Karpas-422 (cell line): ENCODE results near the gene CST8. TPM values are rescaled to one million over a fixed set of nuclear protein-coding genes. Genes with fewer than 3 reads are reported as not detected.

Experiments used
- DNase-seq: peaks from one replicate; pipeline ENCODE4 v3.0.0-alpha.2; 2015
- H2AFZ ChIP-seq: fragments of 200-600 bp; sonication (generic); 2 replicates; pipeline ENCODE4 v1.6.1; 2014; ENCODE audit warnings: antibody characterized with exemption, low read length, mixed read lengths
- H3K27ac ChIP-seq: fragments of 200-600 bp; sonication (generic); 2 replicates; pipeline ENCODE4 v1.5.1; 2014; ENCODE audit warnings: mild to moderate bottlenecking, low read length, moderate library complexity
- H3K27me3 ChIP-seq: fragments of 200-600 bp; sonication (generic); 2 replicates; pipeline ENCODE4 v1.6.1; 2014; ENCODE audit warnings: low read length, mixed read lengths
- H3K36me3 ChIP-seq: fragments of 200-600 bp; sonication (generic); 2 replicates; pipeline ENCODE4 v1.6.1; 2014; ENCODE audit warnings: low read length, mixed read lengths; ENCODE audit not compliant: insufficient read depth
- H3K4me1 ChIP-seq: fragments of 200-600 bp; sonication (generic); 2 replicates; pipeline ENCODE4 v1.6.1; 2014; ENCODE audit warnings: mild to moderate bottlenecking, low read length, mixed read lengths
- H3K4me2 ChIP-seq: fragments of 200-600 bp; sonication (generic); 2 replicates; pipeline ENCODE4 v1.6.1; 2014; ENCODE audit warnings: low read length, low read depth, mild to moderate bottlenecking; ENCODE audit not compliant: poor library complexity, severe bottlenecking
- H3K4me3 ChIP-seq: fragments of 200-600 bp; sonication (generic); 2 replicates; pipeline ENCODE4 v1.5.1; 2014; ENCODE audit warnings: mild to moderate bottlenecking, antibody characterized with exemption, low read length, mixed read lengths
- H3K79me2 ChIP-seq: fragments of 200-600 bp; sonication (generic); 2 replicates; pipeline ENCODE4 v1.6.1; 2014; ENCODE audit warnings: mild to moderate bottlenecking, low read length, mixed read lengths
- H3K9ac ChIP-seq: fragments of 200-600 bp; sonication (generic); 2 replicates; pipeline ENCODE4 v1.6.0; 2014; ENCODE audit warnings: low read length
- H3K9me2 ChIP-seq: fragments of 200-600 bp; sonication (generic), shearing (Covaris generic); replicated peaks from 2 replicates; pipeline ENCODE4 v1.6.0; 2014; ENCODE audit warnings: mild to moderate bottlenecking, low read length, moderate library complexity; ENCODE audit not compliant: insufficient read depth
- H3K9me3 ChIP-seq: fragments of 300-700, 200-600 bp; sonication (generic); 2 replicates; pipeline ENCODE4 v1.6.1; 2014; ENCODE audit warnings: low read length, mixed read lengths
- H4K20me1 ChIP-seq: fragments of 200-600 bp; sonication (generic); 2 replicates; pipeline ENCODE4 v1.6.1; 2014; ENCODE audit warnings: mild to moderate bottlenecking, antibody characterized with exemption, low read length, low read depth; ENCODE audit not compliant: insufficient read depth
- total RNA-seq: library from RNA; depleted of rRNA; stranded (reverse); fragments of >200 nt; shearing (Covaris generic); gene quantifications from 2 replicates; pipeline ENCODE4 v1.2.3, GENCODE V29; 2014; ENCODE audit warnings: low replicate concordance; rRNA removed

The CST8 gene, protein sequence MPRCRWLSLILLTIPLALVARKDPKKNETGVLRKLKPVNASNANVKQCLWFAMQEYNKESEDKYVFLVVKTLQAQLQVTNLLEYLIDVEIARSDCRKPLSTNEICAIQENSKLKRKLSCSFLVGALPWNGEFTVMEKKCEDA
- total RNA-seq = not detected in 2 replicates

- Histone ChIP-seq H4K20me1 (no peaks in the 10 kb centered on the region), H3K36me3 (no peaks in the 10 kb centered on the region), H3K79me2 (no peaks in the 10 kb centered on the region), H3K4me1 (peaks cover 34% of the 10 kb centered on the region), H3K9me3 (no peaks in the 10 kb centered on the region), H3K9me2 (no peaks in the 10 kb centered on the region), H3K27me3 (no peaks in the 10 kb centered on the region), H3K4me3 (no peak within 1 kb of the TSS), H3K4me2 (no peak within 1 kb of the TSS), H2AFZ (no peak within 1 kb of the TSS), H3K27ac (no peak within 1 kb of the TSS), H3K9ac (no peak within 1 kb of the TSS)
- DNase-seq = no peak
These were observed at the start of gene CST8 for GRCh38 chr20:23490817-23491216. TSS of gene CST8 (plus strand) at chr20:23491117. CDS start at chr20:23491668, 551 bp downstream.

DNA sequence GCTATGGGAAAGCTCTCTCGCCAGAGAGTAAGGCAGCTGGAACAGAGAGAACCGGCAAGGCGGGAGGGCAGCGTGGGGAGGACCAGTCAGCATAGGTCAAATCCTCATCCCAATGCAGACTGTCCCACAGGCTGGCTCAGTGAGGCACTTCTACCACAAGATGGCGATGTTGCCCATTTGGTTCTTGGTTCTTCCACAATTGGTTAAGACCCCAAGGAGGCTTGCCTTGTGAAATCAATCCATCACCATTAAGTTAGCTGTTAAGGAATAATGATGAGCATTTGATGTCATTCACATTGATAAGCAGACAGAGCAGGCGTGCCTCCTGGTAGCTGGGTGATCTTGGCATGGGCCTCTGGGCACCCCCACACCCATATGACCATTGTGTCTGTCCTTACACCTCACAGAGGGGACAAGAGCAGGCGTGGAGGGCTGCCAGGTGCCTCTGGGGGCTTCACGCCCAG, 49.0 kb upstream of the CST8 start:
- Histone ChIP-seq H3K36me3 (no peaks in the 10 kb centered on the region), H3K4me2 (no peak overlapping the region), H4K20me1 (no peaks in the 10 kb centered on the region), H3K9me2 (no peaks in the 10 kb centered on the region), H3K27ac (no peak overlapping the region), H3K9me3 (no peaks in the 10 kb centered on the region), H3K27me3 (no peaks in the 10 kb centered on the region), H3K79me2 (no peaks in the 10 kb centered on the region), H2AFZ (no peak overlapping the region), H3K9ac (no peak overlapping the region), H3K4me1 (no peaks in the 10 kb centered on the region), H3K4me3 (no peak overlapping the region)
- DNase-seq = peak; percentile 92

DNA sequence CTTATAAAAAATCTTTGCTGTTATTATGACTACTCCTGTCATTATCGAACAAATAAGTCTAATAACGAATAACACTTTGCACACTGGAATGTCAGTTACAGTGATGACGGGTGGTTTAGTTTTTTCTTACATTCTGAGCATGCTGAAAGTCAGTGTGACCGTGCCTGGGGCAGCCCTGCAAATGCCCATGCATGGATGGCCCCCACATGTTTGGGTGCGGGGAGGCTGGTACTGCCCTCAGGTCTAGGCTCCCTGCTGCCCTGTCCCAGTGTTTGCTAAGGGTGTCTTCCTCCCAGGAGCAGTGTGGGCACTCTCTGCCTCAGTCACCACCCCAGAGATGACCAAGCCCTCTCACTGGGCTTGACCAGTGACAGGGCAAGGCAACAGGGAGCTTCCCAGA, 48.5 kb upstream of the CST8 start:
- H3K4me3 ChIP-seq = no peak overlapping the region
- H3K9me2 ChIP-seq = no peaks in the 10 kb centered on the region
- no peaks in the 10 kb centered on the region for H3K36me3 ChIP-seq
- DNase-seq = no peak
- H3K9me3 ChIP-seq = no peaks in the 10 kb centered on the region
- no peaks in the 10 kb centered on the region for H3K79me2 ChIP-seq
- H3K4me1 ChIP-seq = no peaks in the 10 kb centered on the region
- no peak overlapping the region for H3K27ac ChIP-seq
- no peaks in the 10 kb centered on the region for H4K20me1 ChIP-seq
- no peak overlapping the region for H3K4me2 ChIP-seq
- H2AFZ ChIP-seq = no peak overlapping the region
- no peak overlapping the region for H3K9ac ChIP-seq
- H3K27me3 ChIP-seq = no peaks in the 10 kb centered on the region

DNA sequence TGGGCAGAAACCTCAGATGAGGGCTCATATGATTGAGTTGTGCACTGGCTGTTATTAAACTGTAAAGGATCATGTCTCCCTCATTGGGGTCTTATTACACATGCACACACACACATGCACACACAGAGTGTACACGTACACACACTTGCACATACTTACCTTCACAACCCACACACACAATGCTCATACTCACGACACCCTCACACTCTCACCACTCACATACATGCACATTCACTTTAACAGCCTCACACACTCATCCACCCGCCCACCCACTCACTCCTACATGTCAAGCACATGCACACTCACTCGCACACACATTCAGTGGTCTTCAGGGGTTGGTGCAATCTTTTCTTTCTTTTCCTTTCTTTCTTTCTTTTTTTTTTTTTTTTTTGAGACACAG, 46.1 kb upstream of the CST8 start:
- Histone ChIP-seq H3K27ac (no peak overlapping the region), H2AFZ (no peak overlapping the region), H3K27me3 (no peaks in the 10 kb centered on the region), H3K4me2 (no peak overlapping the region), H3K4me3 (no peak overlapping the region), H3K79me2 (no peaks in the 10 kb centered on the region), H3K9me3 (no peaks in the 10 kb centered on the region), H3K4me1 (no peaks in the 10 kb centered on the region), H3K36me3 (no peaks in the 10 kb centered on the region), H4K20me1 (no peaks in the 10 kb centered on the region), H3K9ac (no peak overlapping the region), H3K9me2 (no peaks in the 10 kb centered on the region)
- no peak for DNase-seq

GRCh38 chr20:23445596-23446217, 45.2 kb upstream of the CST8 start:
- no peak overlapping the region for H3K9ac ChIP-seq
- H3K9me2 ChIP-seq = no peaks in the 10 kb centered on the region
- H3K4me3 ChIP-seq = no peak overlapping the region

GRCh38 chr20:23446505-23446904, 44.4 kb upstream of the CST8 start:
- Histone ChIP-seq H3K4me2 (no peak overlapping the region), H3K27me3 (no peaks in the 10 kb centered on the region), H2AFZ (no peak overlapping the region), H3K4me3 (no peak overlapping the region), H3K9me3 (no peaks in the 10 kb centered on the region), H3K9me2 (no peaks in the 10 kb centered on the region), H3K9ac (no peak overlapping the region), H4K20me1 (no peaks in the 10 kb centered on the region), H3K36me3 (no peaks in the 10 kb centered on the region), H3K4me1 (no peaks in the 10 kb centered on the region), H3K27ac (no peak overlapping the region), H3K79me2 (no peaks in the 10 kb centered on the region)
- peak; percentile 86 for DNase-seq

More at GRCh38 chr20:23445596-23446217, 45.2 kb upstream of the CST8 start:
- no peak for DNase-seq
- Histone ChIP-seq H3K4me1 (no peaks in the 10 kb centered on the region), H3K79me2 (no peaks in the 10 kb centered on the region), H3K9me3 (no peaks in the 10 kb centered on the region), H3K27ac (no peak overlapping the region), H3K27me3 (no peaks in the 10 kb centered on the region), H4K20me1 (no peaks in the 10 kb centered on the region), H3K36me3 (no peaks in the 10 kb centered on the region), H2AFZ (no peak overlapping the region), H3K4me2 (no peak overlapping the region)

GRCh38 chr20:23448167-23448566, 42.8 kb upstream of the CST8 start:
- H4K20me1 ChIP-seq = no peaks in the 10 kb centered on the region
- no peak for DNase-seq
- no peaks in the 10 kb centered on the region for H3K36me3 ChIP-seq
- H3K27ac ChIP-seq = no peak overlapping the region
- H3K9ac ChIP-seq = no peak overlapping the region
- H3K79me2 ChIP-seq = no peaks in the 10 kb centered on the region
- no peak overlapping the region for H2AFZ ChIP-seq
- H3K27me3 ChIP-seq = no peaks in the 10 kb centered on the region
- H3K4me3 ChIP-seq = no peak overlapping the region
- no peaks in the 10 kb centered on the region for H3K9me2 ChIP-seq
- no peaks in the 10 kb centered on the region for H3K4me1 ChIP-seq
- H3K4me2 ChIP-seq = no peak overlapping the region
- no peaks in the 10 kb centered on the region for H3K9me3 ChIP-seq

DNA sequence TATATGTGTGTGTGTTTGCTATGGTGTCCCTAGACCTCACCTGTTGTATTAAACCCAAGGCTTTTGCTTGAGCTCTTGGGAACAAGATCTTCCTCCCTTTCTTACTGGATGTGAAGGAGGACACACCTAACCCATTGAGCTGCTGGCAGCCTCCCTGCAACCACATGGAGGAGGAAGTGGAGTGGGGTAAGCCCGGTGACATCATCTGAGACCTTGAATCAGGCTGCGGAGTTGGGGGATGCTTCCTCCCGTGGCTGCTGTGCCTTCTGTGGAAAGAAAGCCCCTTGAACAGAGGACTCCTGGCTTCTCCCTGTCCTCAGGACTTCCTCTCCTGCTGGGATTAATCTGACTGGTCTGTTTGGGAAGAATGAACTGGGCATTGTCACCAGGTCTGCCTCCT, 41.5 kb upstream of the CST8 start:
- Histone ChIP-seq H3K79me2 (no peaks in the 10 kb centered on the region), H4K20me1 (no peaks in the 10 kb centered on the region), H3K36me3 (no peaks in the 10 kb centered on the region), H3K4me2 (no peak overlapping the region), H3K9me3 (no peaks in the 10 kb centered on the region), H3K4me1 (no peaks in the 10 kb centered on the region), H3K27me3 (no peaks in the 10 kb centered on the region), H3K27ac (no peak overlapping the region), H3K4me3 (no peak overlapping the region), H2AFZ (no peak overlapping the region; the same call in 1 of the 2 replicates), H3K9me2 (no peaks in the 10 kb centered on the region), H3K9ac (no peak overlapping the region)
- no peak for DNase-seq
